Astrocyte (in vitro differentiated cells and primary cell): ENCODE results near the gene RHBG.

Experiments used
- CTCF ChIP-seq: IDR thresholded peaks from 2 replicates; pipeline ENCODE4 v1.5.1; 2011; ENCODE audit warnings: low read depth, mild to moderate bottlenecking, inconsistent platforms, low read length, moderate library complexity; ENCODE audit not compliant: insufficient read depth
- EZH2 ChIP-seq: IDR thresholded peaks from 2 replicates; pipeline ENCODE4 v1.6.1; 2012; ENCODE audit warnings: mild to moderate bottlenecking, low read length, inconsistent platforms; ENCODE audit not compliant: insufficient read depth

GRCh38 chr1:156421939-156422601, 53.1 kb downstream of the RHBG start:
- TF ChIP-seq CTCF (no peak), EZH2 (no peak)
